SK-N-SH treated with all-trans-retinoic acid at 6 μM for 48 hours (cell line): Measurements from ENCODE around the gene HSPB6.

Source experiments
- ATAC-seq: fragments of 200-7000 bp; cut with Tn5 transposase; 3 replicates; pipeline ENCODE4 v1.9.1; 2020; ENCODE audit warnings: mild to moderate bottlenecking, moderate library complexity
- ARNTL ChIP-seq: fragments of 450-650 bp; formaldehyde crosslinking; IDR thresholded peaks from 2 replicates; pipeline ENCODE4 v1.5.0; 2020; ENCODE audit warnings: low read depth, mild to moderate bottlenecking, moderate library complexity, borderline replicate concordance
- BACH2 ChIP-seq: fragments of 250-450 bp; sonication (Bioruptor Pico); IDR thresholded peaks from 2 replicates; pipeline ENCODE4 v1.9.0; 2021; ENCODE audit warnings: mild to moderate bottlenecking, borderline replicate concordance
- CSDC2 ChIP-seq: fragments of 250-450 bp; sonication (Bioruptor Pico); IDR thresholded peaks from 2 replicates; pipeline ENCODE4 v1.5.0; 2020; ENCODE audit warnings: mild to moderate bottlenecking, moderate library complexity
- ESRRG ChIP-seq: fragments of 250-450 bp; sonication (Bioruptor Pico); IDR thresholded peaks from 2 replicates; pipeline ENCODE4 v1.6.1; 2021; ENCODE audit warnings: mild to moderate bottlenecking
- GLIS3 ChIP-seq: fragments of 250-450 bp; sonication (Bioruptor Pico); IDR thresholded peaks from 2 replicates; pipeline ENCODE4 v1.5.0; 2020; ENCODE audit warnings: mild to moderate bottlenecking, moderate library complexity
- OSR1 ChIP-seq: fragments of 250-450 bp; sonication (Bioruptor Pico); IDR thresholded peaks from 2 replicates; pipeline ENCODE4 v1.8.0; 2022; ENCODE audit warnings: moderate library complexity, mild to moderate bottlenecking, inconsistent platforms
- PPARA ChIP-seq: fragments of 250-450 bp; sonication (Bioruptor Pico); IDR thresholded peaks from 2 replicates; pipeline ENCODE4 v1.5.0; 2020; ENCODE audit warnings: mild to moderate bottlenecking, borderline replicate concordance
- RARB ChIP-seq: fragments of 250-450 bp; sonication (Bioruptor Pico); IDR thresholded peaks from 2 replicates; pipeline ENCODE4 v1.8.0; 2021; ENCODE audit warnings: mild to moderate bottlenecking, moderate library complexity
- SNAI2 ChIP-seq: fragments of 250-450 bp; sonication (Bioruptor Pico); IDR thresholded peaks from 2 replicates; pipeline ENCODE4 v1.5.0; 2020; ENCODE audit warnings: mild to moderate bottlenecking, moderate library complexity
- TCF4 ChIP-seq: fragments of 250-450 bp; sonication (Bioruptor Pico); IDR thresholded peaks from 2 replicates; pipeline ENCODE4 v1.8.0; 2021; ENCODE audit warnings: mild to moderate bottlenecking, moderate library complexity, borderline replicate concordance
- TOX ChIP-seq: fragments of 250-450 bp; sonication (Bioruptor Pico); IDR thresholded peaks from 2 replicates; pipeline ENCODE4 v1.8.0; 2021; ENCODE audit warnings: mild to moderate bottlenecking, moderate library complexity, borderline replicate concordance
- ZC3H10 ChIP-seq: fragments of 250-450 bp; sonication (Bioruptor Pico); IDR thresholded peaks from 2 replicates; pipeline ENCODE4 v1.5.1; 2021; ENCODE audit warnings: mild to moderate bottlenecking, moderate library complexity
- ZFP3 ChIP-seq: fragments of 250-450 bp; sonication (Bioruptor Pico); IDR thresholded peaks from 2 replicates; pipeline ENCODE4 v1.5.0; 2020; ENCODE audit warnings: mild to moderate bottlenecking, moderate library complexity
- ZFP30 ChIP-seq: fragments of 450-650 bp; formaldehyde crosslinking; IDR thresholded peaks from 2 replicates; pipeline ENCODE4 v1.5.0; 2022; ENCODE audit warnings: mild to moderate bottlenecking, moderate library complexity
- ZNF565 ChIP-seq: fragments of 450-650 bp; formaldehyde crosslinking; conservative IDR thresholded peaks from 2 replicates; pipeline ENCODE4 v1.5.0; 2020; ENCODE audit warnings: low read depth, mild to moderate bottlenecking, moderate library complexity
- ZNF70 ChIP-seq: fragments of 450-650 bp; formaldehyde crosslinking; IDR thresholded peaks from 2 replicates; pipeline ENCODE4 v1.5.0; 2020; ENCODE audit warnings: mild to moderate bottlenecking, moderate library complexity
- ZNF8 ChIP-seq: fragments of 450-650 bp; formaldehyde crosslinking; IDR thresholded peaks from 2 replicates; pipeline ENCODE4 v1.5.0; 2020; ENCODE audit warnings: mild to moderate bottlenecking, moderate library complexity
- TF ChIP-seq, protein P1 (sequence below): fragments of 250-450 bp; sonication (Bioruptor Pico); IDR thresholded peaks from 2 replicates; pipeline ENCODE4 v1.8.0; 2020; ENCODE audit warnings: mild to moderate bottlenecking, moderate library complexity, borderline replicate concordance
- TF ChIP-seq, protein P2 (sequence below): fragments of 250-450 bp; sonication (Bioruptor Pico); IDR thresholded peaks from 2 replicates; pipeline ENCODE4 v1.5.1; 2021; ENCODE audit warnings: mild to moderate bottlenecking, moderate library complexity
- TF ChIP-seq, protein P3 (sequence below): fragments of 250-450 bp; sonication (Bioruptor Pico); IDR thresholded peaks from 2 replicates; pipeline ENCODE4 v1.8.0; 2021; ENCODE audit warnings: low read depth, mild to moderate bottlenecking, moderate library complexity, borderline replicate concordance
- TF ChIP-seq, protein P4 (sequence below): fragments of 250-450 bp; sonication (Bioruptor Pico); IDR thresholded peaks from 2 replicates; pipeline ENCODE4 v1.5.1; 2020; ENCODE audit warnings: low read depth, mild to moderate bottlenecking, moderate library complexity
- TF ChIP-seq, protein P5 (sequence below): fragments of 250-450 bp; sonication (Bioruptor Pico); IDR thresholded peaks from 2 replicates; pipeline ENCODE4 v1.5.0; 2020; ENCODE audit warnings: mild to moderate bottlenecking, moderate library complexity

Gene HSPB6

DNA sequence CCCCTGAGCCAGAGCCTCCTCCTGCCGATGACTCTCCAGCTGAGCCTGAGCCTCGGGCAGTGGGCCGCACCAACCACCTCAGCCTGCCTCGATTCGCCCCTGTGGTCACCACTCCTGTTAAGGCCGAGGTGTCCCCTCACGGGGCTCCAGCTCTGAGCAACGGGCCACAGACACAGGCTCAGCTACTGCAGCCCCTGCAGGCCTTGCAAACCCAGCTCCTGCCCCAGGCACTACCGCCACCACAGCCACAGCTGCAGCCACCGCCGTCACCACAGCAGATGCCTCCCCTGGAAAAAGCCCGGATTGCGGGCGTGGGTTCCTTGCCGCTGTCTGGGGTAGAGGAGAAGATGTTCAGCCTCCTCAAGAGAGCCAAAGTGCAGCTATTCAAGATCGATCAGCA is 35.5 kb downstream of the HSPB6 start:
- no peak for ATAC-seq
- TF ChIP-seq, protein P1, sequence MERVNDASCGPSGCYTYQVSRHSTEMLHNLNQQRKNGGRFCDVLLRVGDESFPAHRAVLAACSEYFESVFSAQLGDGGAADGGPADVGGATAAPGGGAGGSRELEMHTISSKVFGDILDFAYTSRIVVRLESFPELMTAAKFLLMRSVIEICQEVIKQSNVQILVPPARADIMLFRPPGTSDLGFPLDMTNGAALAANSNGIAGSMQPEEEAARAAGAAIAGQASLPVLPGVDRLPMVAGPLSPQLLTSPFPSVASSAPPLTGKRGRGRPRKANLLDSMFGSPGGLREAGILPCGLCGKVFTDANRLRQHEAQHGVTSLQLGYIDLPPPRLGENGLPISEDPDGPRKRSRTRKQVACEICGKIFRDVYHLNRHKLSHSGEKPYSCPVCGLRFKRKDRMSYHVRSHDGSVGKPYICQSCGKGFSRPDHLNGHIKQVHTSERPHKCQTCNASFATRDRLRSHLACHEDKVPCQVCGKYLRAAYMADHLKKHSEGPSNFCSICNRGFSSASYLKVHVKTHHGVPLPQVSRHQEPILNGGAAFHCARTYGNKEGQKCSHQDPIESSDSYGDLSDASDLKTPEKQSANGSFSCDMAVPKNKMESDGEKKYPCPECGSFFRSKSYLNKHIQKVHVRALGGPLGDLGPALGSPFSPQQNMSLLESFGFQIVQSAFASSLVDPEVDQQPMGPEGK (CRISPR knock-in tag) = no peak
- TF ChIP-seq RARB (CRISPR knock-in tag) (no peak), TOX (no peak), BACH2 (CRISPR knock-in tag) (no peak), ZNF565 (CRISPR knock-in tag) (no peak), ZNF70 (CRISPR knock-in tag) (no peak), ZFP3 (CRISPR knock-in tag) (no peak), CSDC2 (CRISPR knock-in tag) (no peak), OSR1 (no peak), GLIS3 (no peak), ZFP30 (CRISPR knock-in tag) (no peak)
- TF ChIP-seq, protein P2, sequence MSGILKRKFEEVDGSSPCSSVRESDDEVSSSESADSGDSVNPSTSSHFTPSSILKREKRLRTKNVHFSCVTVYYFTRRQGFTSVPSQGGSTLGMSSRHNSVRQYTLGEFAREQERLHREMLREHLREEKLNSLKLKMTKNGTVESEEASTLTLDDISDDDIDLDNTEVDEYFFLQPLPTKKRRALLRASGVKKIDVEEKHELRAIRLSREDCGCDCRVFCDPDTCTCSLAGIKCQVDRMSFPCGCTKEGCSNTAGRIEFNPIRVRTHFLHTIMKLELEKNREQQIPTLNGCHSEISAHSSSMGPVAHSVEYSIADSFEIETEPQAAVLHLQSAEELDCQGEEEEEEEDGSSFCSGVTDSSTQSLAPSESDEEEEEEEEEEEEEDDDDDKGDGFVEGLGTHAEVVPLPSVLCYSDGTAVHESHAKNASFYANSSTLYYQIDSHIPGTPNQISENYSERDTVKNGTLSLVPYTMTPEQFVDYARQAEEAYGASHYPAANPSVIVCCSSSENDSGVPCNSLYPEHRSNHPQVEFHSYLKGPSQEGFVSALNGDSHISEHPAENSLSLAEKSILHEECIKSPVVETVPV (CRISPR knock-in tag) = no peak

DNA sequence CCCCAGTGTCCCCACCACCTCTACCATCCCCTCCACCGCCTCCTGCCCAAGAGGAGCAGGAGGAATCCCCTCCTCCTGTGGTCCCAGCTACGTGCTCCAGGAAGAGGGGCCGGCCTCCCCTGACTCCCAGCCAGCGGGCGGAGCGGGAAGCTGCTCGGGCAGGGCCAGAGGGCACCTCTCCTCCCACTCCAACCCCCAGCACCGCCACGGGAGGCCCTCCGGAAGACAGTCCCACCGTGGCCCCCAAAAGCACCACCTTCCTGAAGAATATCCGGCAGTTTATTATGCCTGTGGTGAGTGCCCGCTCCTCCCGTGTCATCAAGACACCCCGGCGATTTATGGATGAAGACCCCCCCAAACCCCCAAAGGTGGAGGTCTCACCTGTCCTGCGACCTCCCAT is 36.2 kb downstream of the HSPB6 start:
- no peak for ATAC-seq
- TF ChIP-seq ZNF8 (CRISPR knock-in tag) (no peak), ZC3H10 (no peak), BACH2 (CRISPR knock-in tag) (no peak), OSR1 (no peak), ZFP3 (CRISPR knock-in tag) (no peak), ZFP30 (CRISPR knock-in tag) (no peak), GLIS3 (no peak), ARNTL (CRISPR knock-in tag) (no peak), TCF4 (no peak), ZNF565 (CRISPR knock-in tag) (no peak), PPARA (CRISPR knock-in tag) (no peak), TOX (no peak), SNAI2 (no peak)
- TF ChIP-seq, protein P3, sequence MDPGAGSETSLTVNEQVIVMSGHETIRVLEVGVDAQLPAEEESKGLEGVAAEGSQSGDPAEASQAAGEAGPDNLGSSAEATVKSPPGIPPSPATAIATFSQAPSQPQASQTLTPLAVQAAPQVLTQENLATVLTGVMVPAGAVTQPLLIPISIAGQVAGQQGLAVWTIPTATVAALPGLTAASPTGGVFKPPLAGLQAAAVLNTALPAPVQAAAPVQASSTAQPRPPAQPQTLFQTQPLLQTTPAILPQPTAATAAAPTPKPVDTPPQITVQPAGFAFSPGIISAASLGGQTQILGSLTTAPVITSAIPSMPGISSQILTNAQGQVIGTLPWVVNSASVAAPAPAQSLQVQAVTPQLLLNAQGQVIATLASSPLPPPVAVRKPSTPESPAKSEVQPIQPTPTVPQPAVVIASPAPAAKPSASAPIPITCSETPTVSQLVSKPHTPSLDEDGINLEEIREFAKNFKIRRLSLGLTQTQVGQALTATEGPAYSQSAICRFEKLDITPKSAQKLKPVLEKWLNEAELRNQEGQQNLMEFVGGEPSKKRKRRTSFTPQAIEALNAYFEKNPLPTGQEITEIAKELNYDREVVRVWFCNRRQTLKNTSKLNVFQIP (CRISPR knock-in tag) = no peak
- TF ChIP-seq, protein P4, sequence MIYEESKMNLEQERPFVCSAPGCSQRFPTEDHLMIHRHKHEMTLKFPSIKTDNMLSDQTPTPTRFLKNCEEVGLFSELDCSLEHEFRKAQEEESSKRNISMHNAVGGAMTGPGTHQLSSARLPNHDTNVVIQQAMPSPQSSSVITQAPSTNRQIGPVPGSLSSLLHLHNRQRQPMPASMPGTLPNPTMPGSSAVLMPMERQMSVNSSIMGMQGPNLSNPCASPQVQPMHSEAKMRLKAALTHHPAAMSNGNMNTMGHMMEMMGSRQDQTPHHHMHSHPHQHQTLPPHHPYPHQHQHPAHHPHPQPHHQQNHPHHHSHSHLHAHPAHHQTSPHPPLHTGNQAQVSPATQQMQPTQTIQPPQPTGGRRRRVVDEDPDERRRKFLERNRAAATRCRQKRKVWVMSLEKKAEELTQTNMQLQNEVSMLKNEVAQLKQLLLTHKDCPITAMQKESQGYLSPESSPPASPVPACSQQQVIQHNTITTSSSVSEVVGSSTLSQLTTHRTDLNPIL (CRISPR knock-in tag) = no peak
- TF ChIP-seq, protein P1 (CRISPR knock-in tag) = no peak

DNA sequence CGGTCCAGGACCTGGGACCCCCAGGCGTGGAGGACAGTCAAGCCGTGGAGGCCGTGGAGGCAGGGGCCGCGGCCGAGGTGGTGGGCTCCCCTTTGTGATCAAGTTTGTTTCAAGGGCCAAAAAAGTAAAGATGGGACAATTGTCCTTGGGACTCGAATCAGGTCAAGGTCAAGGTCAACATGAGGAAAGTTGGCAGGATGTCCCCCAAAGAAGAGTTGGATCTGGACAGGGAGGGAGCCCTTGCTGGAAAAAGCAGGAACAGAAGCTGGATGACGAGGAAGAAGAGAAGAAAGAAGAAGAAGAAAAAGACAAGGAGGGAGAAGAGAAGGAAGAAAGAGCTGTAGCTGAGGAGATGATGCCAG is 36.7 kb downstream of the HSPB6 start:
- no peak for ATAC-seq
- no peak for TF ChIP-seq BACH2 (CRISPR knock-in tag)

DNA sequence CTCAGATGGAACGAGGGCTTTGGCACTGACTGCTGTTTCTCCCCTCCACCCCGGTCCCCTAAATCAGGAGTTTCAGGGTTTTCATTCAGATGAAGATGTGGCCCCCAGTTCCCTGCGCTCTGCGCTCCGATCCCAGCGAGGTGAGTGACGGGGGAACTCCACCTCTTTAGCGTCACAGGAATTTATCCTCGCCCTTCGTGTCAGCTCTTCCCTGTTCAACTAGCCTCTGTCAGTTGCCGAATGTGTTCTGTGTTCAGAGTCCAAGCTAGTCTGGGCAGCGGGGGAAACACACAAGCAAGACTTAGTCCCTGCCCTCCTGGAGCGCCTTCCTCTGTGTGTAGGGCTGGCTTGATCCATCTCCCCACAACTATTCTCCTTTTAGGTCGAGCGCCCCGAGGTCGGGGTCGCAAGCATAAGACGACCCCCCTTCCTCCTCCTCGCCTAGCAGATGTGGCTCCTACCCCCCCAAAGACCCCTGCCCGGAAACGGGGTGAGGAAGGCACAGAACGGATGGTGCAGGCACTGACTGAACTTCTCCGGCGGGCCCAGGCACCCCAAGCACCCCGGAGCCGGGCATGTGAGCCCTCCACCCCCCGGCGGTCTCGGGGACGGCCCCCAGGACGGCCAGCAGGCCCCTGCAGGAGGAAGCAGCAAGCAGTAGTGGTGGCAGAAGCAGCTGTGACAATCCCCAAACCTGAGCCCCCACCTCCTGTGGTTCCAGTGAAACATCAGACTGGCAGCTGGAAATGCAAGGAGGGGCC is 37.2 kb downstream of the HSPB6 start:
- ATAC-seq = no peak
- TF ChIP-seq, protein P4 (CRISPR knock-in tag) = no peak
- TF ChIP-seq, protein P5, sequence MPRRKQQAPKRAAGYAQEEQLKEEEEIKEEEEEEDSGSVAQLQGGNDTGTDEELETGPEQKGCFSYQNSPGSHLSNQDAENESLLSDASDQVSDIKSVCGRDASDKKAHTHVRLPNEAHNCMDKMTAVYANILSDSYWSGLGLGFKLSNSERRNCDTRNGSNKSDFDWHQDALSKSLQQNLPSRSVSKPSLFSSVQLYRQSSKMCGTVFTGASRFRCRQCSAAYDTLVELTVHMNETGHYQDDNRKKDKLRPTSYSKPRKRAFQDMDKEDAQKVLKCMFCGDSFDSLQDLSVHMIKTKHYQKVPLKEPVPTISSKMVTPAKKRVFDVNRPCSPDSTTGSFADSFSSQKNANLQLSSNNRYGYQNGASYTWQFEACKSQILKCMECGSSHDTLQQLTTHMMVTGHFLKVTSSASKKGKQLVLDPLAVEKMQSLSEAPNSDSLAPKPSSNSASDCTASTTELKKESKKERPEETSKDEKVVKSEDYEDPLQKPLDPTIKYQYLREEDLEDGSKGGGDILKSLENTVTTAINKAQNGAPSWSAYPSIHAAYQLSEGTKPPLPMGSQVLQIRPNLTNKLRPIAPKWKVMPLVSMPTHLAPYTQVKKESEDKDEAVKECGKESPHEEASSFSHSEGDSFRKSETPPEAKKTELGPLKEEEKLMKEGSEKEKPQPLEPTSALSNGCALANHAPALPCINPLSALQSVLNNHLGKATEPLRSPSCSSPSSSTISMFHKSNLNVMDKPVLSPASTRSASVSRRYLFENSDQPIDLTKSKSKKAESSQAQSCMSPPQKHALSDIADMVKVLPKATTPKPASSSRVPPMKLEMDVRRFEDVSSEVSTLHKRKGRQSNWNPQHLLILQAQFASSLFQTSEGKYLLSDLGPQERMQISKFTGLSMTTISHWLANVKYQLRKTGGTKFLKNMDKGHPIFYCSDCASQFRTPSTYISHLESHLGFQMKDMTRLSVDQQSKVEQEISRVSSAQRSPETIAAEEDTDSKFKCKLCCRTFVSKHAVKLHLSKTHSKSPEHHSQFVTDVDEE = no peak
- TF ChIP-seq RARB (CRISPR knock-in tag) (no peak), ESRRG (CRISPR knock-in tag) (no peak), TCF4 (no peak)
- TF ChIP-seq, protein P3 (CRISPR knock-in tag) = no peak
